COLO829 (cell line): ENCODE measurements around the gene HEPACAM.
"Not testable (repeated sequence)": the region's sequence is repeated elsewhere in the genome, so short reads cannot be mapped to it uniquely, and the experiment has no call there.

Experiments
- DNase-seq: peaks from one replicate; pipeline ENCODE4 v3.0.0; 2012; ENCODE audit warnings: low spot score

Gene HEPACAM

GRCh38 chr11:124935548-124936514 lies at the start of gene HEPACAM:
HEPACAM (minus strand) TSS chr11:124936047; CDS start chr11:124936006, 41 bp downstream.
- DNase-seq: no peak

GRCh38 chr11:124984512-124984854 lies 48.6 kb upstream of the HEPACAM start:
- no peak for DNase-seq

GRCh38 chr11:124983674-124984511 lies 48.0 kb upstream of the HEPACAM start:
- no peak for DNase-seq

- DNase-seq: no peak
These were observed 46.2 kb upstream of the HEPACAM start for GRCh38 chr11:124982043-124982442.

GRCh38 chr11:124978316-124978715 lies 42.5 kb upstream of the HEPACAM start:
- no peak for DNase-seq

- no peak for DNase-seq
These were observed 41.2 kb upstream of the HEPACAM start for GRCh38 chr11:124977006-124977405.

- no peak for DNase-seq
These were observed 40.7 kb upstream of the HEPACAM start for GRCh38 chr11:124976531-124976930.

GRCh38 chr11:124971810-124972209 lies 36.0 kb upstream of the HEPACAM start:
- no peak for DNase-seq

GRCh38 chr11:124970925-124971324 lies 35.1 kb upstream of the HEPACAM start:
- no peak for DNase-seq

- not testable (repeated sequence) for DNase-seq
These were observed 32.4 kb upstream of the HEPACAM start for GRCh38 chr11:124968197-124968596.

GRCh38 chr11:124961972-124962609 lies 26.2 kb upstream of the HEPACAM start:
- peak; percentile 85 for DNase-seq

GRCh38 chr11:124955035-124955434 lies 19.2 kb upstream of the HEPACAM start:
- DNase-seq: no peak

GRCh38 chr11:124954590-124954955 lies 18.7 kb upstream of the HEPACAM start:
- DNase-seq: no peak

- DNase-seq: peak; percentile 94
These were observed 18.1 kb upstream of the HEPACAM start, which contains the start of gene CCDC15 for GRCh38 chr11:124953753-124954589. CCDC15 (plus strand) TSS chr11:124954202; CDS start chr11:124954733, 531 bp downstream.

- DNase-seq: no peak
These were observed 15.5 kb upstream of the HEPACAM start for GRCh38 chr11:124951341-124951740.

- no peak for DNase-seq
These were observed 14.9 kb upstream of the HEPACAM start for GRCh38 chr11:124950601-124951330.

GRCh38 chr11:124946735-124947141 lies 10.9 kb upstream of the HEPACAM start:
- DNase-seq: no peak

GRCh38 chr11:124945826-124946225 lies 10.0 kb upstream of the HEPACAM start:
- DNase-seq: no peak

- no peak for DNase-seq
These were observed 8.7 kb upstream of the HEPACAM start for GRCh38 chr11:124944565-124944964.

- no peak for DNase-seq
These were observed 7.9 kb upstream of the HEPACAM start for GRCh38 chr11:124943741-124944140.

- no peak for DNase-seq
These were observed 7.4 kb upstream of the HEPACAM start for GRCh38 chr11:124943254-124943616.
